AG10803 (cell line): ENCODE results near the gene CAD.

ENCODE experiments used
- DNase-seq: peaks from one replicate; pipeline ENCODE4 v3.0.0; 2010; ENCODE audit warnings: low read depth
- H3K4me3 ChIP-seq: 2 replicates; pipeline ENCODE4 v1.5.1; 2011; ENCODE audit warnings: mild to moderate bottlenecking, low read length, control low read depth
- CTCF ChIP-seq: conservative IDR thresholded peaks from 2 replicates; pipeline ENCODE4 v1.5.1; 2011; ENCODE audit warnings: mild to moderate bottlenecking, low read length, control low read depth, inconsistent platforms

CAD gene

GRCh38 chr2:27216416-27217137 is 592 bp upstream of the CAD start:
- H3K4me3 ChIP-seq = peak overlapping the region; percentile 88

DNA sequence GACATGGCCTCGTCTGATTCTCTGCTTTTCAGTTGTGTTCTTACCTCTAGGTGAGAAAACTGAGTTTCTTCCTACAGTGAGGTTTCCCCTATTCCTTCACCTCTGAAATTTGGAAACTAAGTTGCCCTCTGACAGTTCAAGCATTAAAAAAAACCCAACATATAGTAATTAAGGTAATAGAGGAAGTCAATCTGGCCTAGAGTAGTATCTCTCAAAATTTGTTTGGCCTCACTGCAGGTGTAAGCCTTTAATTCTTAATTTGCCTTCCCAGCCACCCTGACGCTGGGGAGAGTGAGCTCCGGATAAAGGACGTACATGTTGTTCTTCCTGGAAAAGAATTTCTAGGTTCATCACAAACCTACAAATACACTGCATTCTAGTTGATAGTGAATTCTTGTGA is 1.4 kb downstream of the CAD start:
- H3K4me3 ChIP-seq = no peak overlapping the region
- TF ChIP-seq CTCF = no peak
- no peak for DNase-seq

More at GRCh38 chr2:27216416-27217137, 592 bp upstream of the CAD start:
- no peak for DNase-seq
- no peak for TF ChIP-seq CTCF

DNA sequence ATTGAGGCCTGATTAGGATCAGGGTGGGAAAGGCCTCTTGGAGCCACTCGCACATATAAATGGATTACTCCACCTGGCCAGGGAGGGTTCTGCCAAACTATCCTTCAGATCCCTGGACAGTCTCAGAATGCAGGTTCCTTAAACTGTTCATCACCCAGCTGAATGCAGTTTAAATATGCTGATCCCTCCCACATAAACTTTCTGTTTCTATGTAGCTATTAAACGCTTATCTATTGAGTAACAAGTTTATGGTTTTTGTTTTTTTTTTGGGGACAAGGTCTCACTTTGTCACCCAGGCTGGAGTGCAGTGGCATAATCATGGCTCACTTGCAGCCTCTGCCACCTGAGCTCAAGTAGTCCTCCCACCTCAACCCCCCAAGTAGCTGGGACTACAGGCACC is 1.9 kb downstream of the CAD start:
- no peak for DNase-seq
- TF ChIP-seq CTCF = no peak
- H3K4me3 ChIP-seq = no peak overlapping the region

DNA sequence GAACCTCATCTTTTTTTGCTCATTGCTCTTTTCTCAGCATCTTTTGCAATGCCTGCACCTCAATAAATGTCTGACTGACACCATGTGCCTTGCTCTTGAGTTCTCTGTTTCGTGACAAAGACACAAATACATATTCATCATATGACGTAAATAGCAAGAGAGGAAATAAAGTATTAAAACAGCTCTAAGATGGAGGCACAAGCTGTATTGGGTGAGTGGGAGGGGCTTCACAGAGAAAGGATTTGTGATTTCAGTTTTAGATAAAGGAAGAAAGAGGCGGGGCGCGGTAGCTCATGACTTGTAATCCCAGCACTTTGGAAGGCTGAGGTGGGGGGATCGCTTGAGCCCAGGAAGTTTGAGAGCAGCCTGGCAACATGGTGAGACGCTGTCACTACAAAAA is 2.9 kb downstream of the CAD start:
- no peak overlapping the region for H3K4me3 ChIP-seq
- DNase-seq = no peak
- no peak for TF ChIP-seq CTCF

DNA sequence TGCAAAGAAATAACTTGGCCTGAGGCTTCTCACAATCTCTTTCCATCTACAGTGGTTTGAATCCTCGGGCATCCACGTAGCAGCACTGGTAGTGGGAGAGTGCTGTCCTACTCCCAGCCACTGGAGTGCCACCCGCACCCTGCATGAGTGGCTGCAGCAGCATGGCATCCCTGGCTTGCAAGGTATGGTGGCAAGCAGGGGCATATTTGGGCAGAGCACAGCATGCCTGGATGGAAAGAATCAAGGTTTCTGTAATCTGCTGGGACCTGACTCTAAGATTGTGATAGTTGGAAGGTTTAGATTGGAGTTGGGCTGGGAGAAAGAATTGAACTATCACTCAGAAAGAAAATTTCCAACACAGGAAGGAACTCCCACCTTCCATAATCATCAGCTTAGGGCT is 4.0 kb downstream of the CAD start:
- TF ChIP-seq CTCF = no peak
- no peak overlapping the region for H3K4me3 ChIP-seq
- DNase-seq = no peak

DNA sequence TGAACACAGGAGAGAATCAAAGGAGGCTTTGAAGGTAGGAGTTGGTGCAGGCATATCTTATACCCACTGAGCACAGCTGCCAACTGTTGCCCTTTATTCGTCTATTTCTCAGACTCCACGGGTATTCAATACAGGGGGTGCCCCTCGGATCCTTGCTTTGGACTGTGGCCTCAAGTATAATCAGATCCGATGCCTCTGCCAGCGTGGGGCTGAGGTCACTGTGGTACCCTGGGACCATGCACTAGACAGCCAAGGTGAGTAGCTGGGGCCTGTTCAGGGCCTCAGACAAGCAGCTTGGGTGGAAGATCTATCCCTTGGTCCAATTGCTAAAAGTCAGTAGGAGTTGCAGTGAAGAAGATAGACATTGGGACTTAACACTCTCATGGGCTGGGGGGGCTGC is 5.2 kb downstream of the CAD start:
- H3K4me3 ChIP-seq = no peak overlapping the region

More for the DNA sequence above, 5.2 kb downstream of the CAD start:
- no peak for DNase-seq
- no peak for TF ChIP-seq CTCF
